ENCODE measurements around the gene NCAM2. TPM values are rescaled to one million over a fixed set of nuclear protein-coding genes. Genes with fewer than 3 reads are reported as not detected.

Gene NCAM2
- total and polyA plus RNA-seq, 2 of the 8 experiments (the other 6 are each of a cell fraction or from before 2014, with no cell fraction given), result 0.14 to 1.1 TPM

GRCh38 chr21:21309510-21309909, 311.3 kb downstream of the NCAM2 start (continued):
- TF ChIP-seq CHD7 (IDR thresholded peaks at IDR 0.05; ENCODE audit: insufficient replicate concordance, low read length), result no peak
- no peak for TF ChIP-seq POLR2A (IDR thresholded peaks at IDR 0.05; ENCODE audit: control extremely low read depth in 1 of 2, low read depth in 2 of 2, low read length in 2 of 2)
- no peak for TF ChIP-seq BACH1 (IDR thresholded peaks at IDR 0.05; ENCODE audit: low read length)
- TF ChIP-seq EGR1 (IDR thresholded peaks at IDR 0.05; ENCODE audit: borderline replicate concordance, low read depth, low read length), result no peak
- TF ChIP-seq EP300 (IDR thresholded peaks at IDR 0.05; ENCODE audit: borderline replicate concordance in 1 of 2, low read depth in 2 of 2, low read length in 2 of 2), result no peak
- TF ChIP-seq CBX5 (IDR thresholded peaks at IDR 0.05; ENCODE audit: low read depth, low read length), result no peak
- no peak for TF ChIP-seq CTBP2 (IDR thresholded peaks at IDR 0.05; ENCODE audit: borderline replicate concordance, insufficient read depth, insufficient read length, low read length)
